K562 (cell line): ENCODE measurements around the gene CD6. TPM values are rescaled to one million over a fixed set of nuclear protein-coding genes. Genes with fewer than 3 reads are reported as not detected.
A peak's percentile ranks its signal among the peaks of the same experiment; 100 is the strongest.

Source experiments
- ATAC-seq: fragments of 200-7000 bp; cut with Tn5 transposase; 3 replicates; pipeline ENCODE4 v1.9.1; 2020; ENCODE audit warnings: moderate library complexity
- BruUV-seq: library from RNA; stranded (reverse); fragments of 400-500 nt; replicated peaks from 2 replicates; lab custom pipeline; 2021; lab: Mats Ljungman, UMichigan
- CTCF ChIA-PET: fragments of 300-600 bp; formaldehyde crosslinking; extraction: SDS; loops from one replicate; lab custom pipeline; 2021; ENCODE audit warnings: low intra/inter-chr PET ratio; lab: Yijun Ruan, JAX
- POLR2A ChIA-PET: fragments of 300-600, 350-650 bp; sonication (Branson Sonifier 250); formaldehyde crosslinking; extraction: SDS; loops from one replicate; lab custom pipeline; 2021; ENCODE audit warnings: antibody characterized with exemption, inconsistent platforms; lab: Yijun Ruan, JAX
- DNase-seq, 4 experiments: peaks; one replicate each; pipeline versions ENCODE4 v3.0.0 to v3.0.0-alpha.2; 2011 to 2018; ENCODE audit warnings: low spot score in 3 of 4, mixed read lengths in 3 of 4; ENCODE audit errors: extremely low read depth in 1 of 4
- FAIRE-seq: peaks from 2 replicates; lab custom pipeline; 2011; peaks lifted over from hg19 to GRCh38; lab: Jason Lieb, UNC
- H2AFZ ChIP-seq: 2 replicates; pipeline ENCODE4 v1.6.0; 2011; ENCODE audit warnings: low read depth, low read length, control low read depth, inconsistent platforms
- H3K27ac ChIP-seq: fragments of 200-600 bp; 3 replicates; pipeline ENCODE4 v1.8.0; 2011; ENCODE audit warnings: low read depth, mild to moderate bottlenecking, control low read depth, inconsistent platforms, low read length, moderate library complexity, mixed read lengths; ENCODE audit errors: extremely low read depth
- H3K27me3 ChIP-seq, 2 experiments: fragments of 300-600 bp in 1 of 2; 2 replicates in 1 of 2; 3 replicates in 1 of 2; pipeline versions ENCODE4 v1.6.0 to v1.8.0; 2011; ENCODE audit warnings: inconsistent platforms in 2 of 2, low read length in 2 of 2, mild to moderate bottlenecking in 1 of 2, mixed read lengths in 1 of 2, moderate library complexity in 1 of 2; ENCODE audit not compliant: control insufficient read depth in 2 of 2, insufficient read depth in 2 of 2
- H3K36me3 ChIP-seq: fragments of 300-600 bp; 3 replicates; pipeline ENCODE4 v1.8.0; 2011; ENCODE audit warnings: mild to moderate bottlenecking, low read length, inconsistent platforms; ENCODE audit not compliant: control insufficient read depth, insufficient read depth
- H3K4me1 ChIP-seq, 2 experiments: fragments of 200-600 bp in 1 of 2; replicated peaks in 1 of 2; 2 replicates in 1 of 2; 3 replicates in 1 of 2; pipeline versions ENCODE4 v1.5.1 to v1.8.0; 2011; ENCODE audit warnings: inconsistent platforms in 2 of 2, low read length in 2 of 2, mild to moderate bottlenecking in 1 of 2, mixed read lengths in 1 of 2, moderate library complexity in 1 of 2; ENCODE audit not compliant: control insufficient read depth in 2 of 2, insufficient read depth in 2 of 2
- H3K4me2 ChIP-seq: 2 replicates; pipeline ENCODE4 v1.6.1; 2011; ENCODE audit warnings: low read length, control low read depth, inconsistent platforms, mixed read lengths; ENCODE audit not compliant: insufficient read depth
- H3K4me3 ChIP-seq: fragments of 200-600 bp; sonication (generic), shearing (Covaris generic); 2 replicates; pipeline ENCODE4 v1.5.1; 2016; ENCODE audit warnings: control low read depth, inconsistent platforms
- H3K79me2 ChIP-seq: fragments of 200-600 bp; 3 replicates; pipeline ENCODE4 v1.8.0; 2011; ENCODE audit warnings: low read length, inconsistent platforms; ENCODE audit not compliant: control insufficient read depth, insufficient read depth
- H3K9ac ChIP-seq, 2 experiments: 2 replicates each; pipeline versions ENCODE4 v1.6.0 to v1.6.1; 2011; ENCODE audit warnings: low read depth in 2 of 2, low read length in 2 of 2, control low read depth in 1 of 2, inconsistent platforms in 1 of 2, mild to moderate bottlenecking in 1 of 2, mixed read lengths in 1 of 2; ENCODE audit not compliant: insufficient read depth in 1 of 2
- H3K9me1 ChIP-seq: one replicate; pipeline ENCODE4 v1.6.0; 2011; ENCODE audit warnings: inconsistent platforms, mild to moderate bottlenecking, low read length, moderate library complexity; ENCODE audit not compliant: control insufficient read depth, insufficient read depth
- H3K9me3 ChIP-seq: replicated peaks from 2 replicates; pipeline ENCODE4 v1.5.1; 2011; ENCODE audit warnings: low read depth, low read length, inconsistent platforms; ENCODE audit not compliant: control insufficient read depth, insufficient read depth
- H4K20me1 ChIP-seq: replicated peaks from 2 replicates; pipeline ENCODE4 v1.6.1; 2011; ENCODE audit warnings: low read length, inconsistent platforms, mixed read lengths; ENCODE audit not compliant: control insufficient read depth, insufficient read depth
- ARID3B ChIP-seq: fragments of 250-450 bp; sonication (Bioruptor Pico); IDR thresholded peaks from 2 replicates; pipeline ENCODE4 v1.4.0; 2020; ENCODE audit warnings: borderline replicate concordance
- KLF1 ChIP-seq: fragments of 450-650 bp; IDR thresholded peaks from 2 replicates; pipeline ENCODE4 v1.6.1; 2016; ENCODE audit warnings: missing genetic modification characterization, missing compliant biosample characterization
- LCOR ChIP-seq: sonication (generic); formaldehyde crosslinking; IDR thresholded peaks from 2 replicates; pipeline ENCODE4 v1.8.0; 2022; ENCODE audit warnings: mild to moderate bottlenecking, missing genetic modification reagents
- SMARCC2 ChIP-seq: fragments of 450-650 bp; IDR thresholded peaks from 2 replicates; pipeline ENCODE4 v1.6.1; 2017; ENCODE audit warnings: antibody characterized with exemption, moderate library complexity, mild to moderate bottlenecking, low read depth
- SRSF3 ChIP-seq: fragments of 200-400 bp; formaldehyde crosslinking; IDR thresholded peaks from 2 replicates; pipeline ENCODE4 v1.6.1; 2016; ENCODE audit warnings: mild to moderate bottlenecking, low read length, moderate library complexity; ENCODE audit not compliant: insufficient read depth
- XRCC3 ChIP-seq: fragments of 450-650 bp; IDR thresholded peaks from 2 replicates; pipeline ENCODE4 v1.6.1; 2017; ENCODE audit warnings: mild to moderate bottlenecking, moderate library complexity
- WGBS: fragments of 100-300 bp; shearing (Covaris generic); methylation state at CpG from one replicate; pipeline ENCODE4 v1.1.6; 2016; ENCODE audit warnings: low coverage, mixed read lengths; ENCODE audit not compliant: insufficient coverage; ENCODE audit errors: missing lambda C conversion rate; 5-methylcytosine and 5-hydroxymethylcytosine counted together
- in situ Hi-C: fragments of 300-500 bp; cut with MboI; formaldehyde crosslinking; loops from 4 replicates; pipeline ENCODE4 v1.15.0; 2018; ENCODE audit warnings: inconsistent platforms, mixed read lengths
- intact Hi-C: fragments of 100-400 bp; cut with micrococcal nuclease; formaldehyde crosslinking; loops from 2 replicates; pipeline ENCODE4 v1.14.2; 2022
- polyA plus RNA-seq, 8 experiments: library from polyadenylated mRNA; depleted of rRNA in 4 of 8; stranded (reverse) in 5 of 8; unstranded in 3 of 8; fragments of >200 nt; fragmentation: Nextera tagmentation in 2 of 8; fragmentation: Illumina TruSeq in 1 of 8; extraction: Ambion mirVana in 2 of 8; extraction: Trizol in 1 of 8; gene quantifications; 2 replicates each; pipeline versions ENCODE4 v1.2.1 to v1.2.3, GENCODE V29; 2011 to 2014; ENCODE audit warnings: inconsistent platforms in 1 of 8, missing spikeins in 1 of 8
- total RNA-seq, 7 experiments: library from RNA; depleted of rRNA in 6 of 7; stranded (reverse); fragments of >200 nt in 6 of 7; fragmentation: Illumina TruSeq in 2 of 7; extraction: Trizol in 2 of 7; gene quantifications; 2 replicates each; pipeline versions ENCODE4 v1.2.1 to v1.2.3, GENCODE V29; 2011 to 2021; ENCODE audit warnings: low replicate concordance in 1 of 7
- TF ChIP-seq, protein P1 (sequence below): fragments of 250-450 bp; sonication (Bioruptor Pico); IDR thresholded peaks from 2 replicates; pipeline ENCODE4 v1.5.1; 2021; ENCODE audit warnings: mild to moderate bottlenecking
- TF ChIP-seq, protein P2 (sequence below), 2 experiments: fragments of 450-650 bp; formaldehyde crosslinking in 1 of 2; IDR thresholded peaks; 2 replicates each; pipeline versions ENCODE4 v1.4.0 to v1.6.1; 2014 to 2020; ENCODE audit warnings: mild to moderate bottlenecking in 2 of 2, borderline replicate concordance in 1 of 2, low read depth in 1 of 2

The CD6 gene
- total and polyA plus RNA-seq, 9 of the 15 experiments (the other 6 are each of a cell fraction or from before 2014, with no cell fraction given), result 0.84 TPM; not detected in 8

GRCh38 chr11:60944490-60945294, 26.8 kb upstream of the CD6 start:
- Histone ChIP-seq H3K79me2 (no peaks in the 10 kb centered on the region), H3K4me2 (no peak overlapping the region; the same call in 1 of the 2 replicates), H2AFZ (0 out of 2 replicates have a peak overlapping the region, but pooled peaks have one; percentile 48), H3K4me1 (peaks cover 0 to 7% of the 10 kb centered on the region in 2 experiments; a peak in 3 of 5 replicates), H4K20me1 (peaks cover 5% of the 10 kb centered on the region), H3K36me3 (no peaks in the 10 kb centered on the region), H3K27me3 (peaks cover 41 to 72% of the 10 kb centered on the region in 2 experiments), H3K27ac (no peak overlapping the region), H3K9ac (no peak overlapping the region), H3K4me3 (no peak overlapping the region), H3K9me1 (no peaks in the 10 kb centered on the region), H3K9me3 (no peaks in the 10 kb centered on the region)
- BruUV-seq, result no TSS peak
- ATAC-seq, result peak; percentile 87
- intact Hi-C loops, result no loop called here
- in situ Hi-C loops, result no loop called here
- WGBS, result 2% methylated on average over 11 of the region's 11 CpGs
- FAIRE-seq, result peak; percentile 84
- CTCF ChIA-PET, result interaction anchor here (1.3 kb wide), 1 partner anchor 26 kb away, joined by 4 read pairs; the partner anchor contains the start of gene CD6
- POLR2A ChIA-PET, result no interaction called here
- DNase-seq, result peak in 3 of 4 experiments; percentile 42 to 60 (median 55)
- TF ChIP-seq KLF1 (tag) (no peak), LCOR (CRISPR knock-in tag) (no peak), XRCC3 (no peak), SRSF3 (no peak), SMARCC2 (no peak), ARID3B (no peak)
- TF ChIP-seq, protein P1, sequence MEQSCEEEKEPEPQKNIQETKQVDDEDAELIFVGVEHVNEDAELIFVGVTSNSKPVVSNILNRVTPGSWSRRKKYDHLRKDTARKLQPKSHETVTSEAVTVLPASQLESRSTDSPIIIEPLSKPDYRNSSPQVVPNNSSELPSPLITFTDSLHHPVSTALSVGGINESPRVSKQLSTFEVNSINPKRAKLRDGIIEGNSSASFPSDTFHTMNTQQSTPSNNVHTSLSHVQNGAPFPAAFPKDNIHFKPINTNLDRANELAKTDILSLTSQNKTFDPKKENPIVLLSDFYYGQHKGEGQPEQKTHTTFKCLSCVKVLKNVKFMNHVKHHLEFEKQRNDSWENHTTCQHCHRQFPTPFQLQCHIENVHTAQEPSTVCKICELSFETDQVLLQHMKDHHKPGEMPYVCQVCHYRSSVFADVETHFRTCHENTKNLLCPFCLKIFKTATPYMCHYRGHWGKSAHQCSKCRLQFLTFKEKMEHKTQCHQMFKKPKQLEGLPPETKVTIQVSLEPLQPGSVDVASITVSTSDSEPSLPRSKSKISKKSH (CRISPR knock-in tag), result no peak
- TF ChIP-seq, protein P2, sequence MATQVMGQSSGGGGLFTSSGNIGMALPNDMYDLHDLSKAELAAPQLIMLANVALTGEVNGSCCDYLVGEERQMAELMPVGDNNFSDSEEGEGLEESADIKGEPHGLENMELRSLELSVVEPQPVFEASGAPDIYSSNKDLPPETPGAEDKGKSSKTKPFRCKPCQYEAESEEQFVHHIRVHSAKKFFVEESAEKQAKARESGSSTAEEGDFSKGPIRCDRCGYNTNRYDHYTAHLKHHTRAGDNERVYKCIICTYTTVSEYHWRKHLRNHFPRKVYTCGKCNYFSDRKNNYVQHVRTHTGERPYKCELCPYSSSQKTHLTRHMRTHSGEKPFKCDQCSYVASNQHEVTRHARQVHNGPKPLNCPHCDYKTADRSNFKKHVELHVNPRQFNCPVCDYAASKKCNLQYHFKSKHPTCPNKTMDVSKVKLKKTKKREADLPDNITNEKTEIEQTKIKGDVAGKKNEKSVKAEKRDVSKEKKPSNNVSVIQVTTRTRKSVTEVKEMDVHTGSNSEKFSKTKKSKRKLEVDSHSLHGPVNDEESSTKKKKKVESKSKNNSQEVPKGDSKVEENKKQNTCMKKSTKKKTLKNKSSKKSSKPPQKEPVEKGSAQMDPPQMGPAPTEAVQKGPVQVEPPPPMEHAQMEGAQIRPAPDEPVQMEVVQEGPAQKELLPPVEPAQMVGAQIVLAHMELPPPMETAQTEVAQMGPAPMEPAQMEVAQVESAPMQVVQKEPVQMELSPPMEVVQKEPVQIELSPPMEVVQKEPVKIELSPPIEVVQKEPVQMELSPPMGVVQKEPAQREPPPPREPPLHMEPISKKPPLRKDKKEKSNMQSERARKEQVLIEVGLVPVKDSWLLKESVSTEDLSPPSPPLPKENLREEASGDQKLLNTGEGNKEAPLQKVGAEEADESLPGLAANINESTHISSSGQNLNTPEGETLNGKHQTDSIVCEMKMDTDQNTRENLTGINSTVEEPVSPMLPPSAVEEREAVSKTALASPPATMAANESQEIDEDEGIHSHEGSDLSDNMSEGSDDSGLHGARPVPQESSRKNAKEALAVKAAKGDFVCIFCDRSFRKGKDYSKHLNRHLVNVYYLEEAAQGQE (IDR thresholded peaks at IDR 0.05; ENCODE audit: borderline replicate concordance), result 0 out of 2 replicates have a peak, but pooled peaks have one; percentile 8
- TF ChIP-seq, protein P2 (CRISPR knock-in tag; IDR thresholded peaks at IDR 0.05; ENCODE audit: low read depth), result no peak
